Neuron (in vitro differentiated cells): ENCODE data around the gene BLNK.

Source experiments
- H2AFZ ChIP-seq: one replicate; pipeline ENCODE4 v1.6.1; 2013; ENCODE audit warnings: low read depth, mild to moderate bottlenecking, inconsistent platforms, low read length, moderate library complexity
- H3K27me3 ChIP-seq: one replicate; pipeline ENCODE4 v1.6.1; 2013; ENCODE audit warnings: low read length; ENCODE audit not compliant: insufficient read depth
- H3K36me3 ChIP-seq: one replicate; pipeline ENCODE4 v1.6.1; 2013; ENCODE audit warnings: low read length; ENCODE audit not compliant: insufficient read depth
- H3K4me1 ChIP-seq: one replicate; pipeline ENCODE4 v1.6.1; 2013; ENCODE audit warnings: low read length; ENCODE audit not compliant: insufficient read depth
- H3K4me3 ChIP-seq: 2 replicates; pipeline ENCODE4 v1.5.1; 2013; ENCODE audit warnings: mild to moderate bottlenecking, low read length, moderate library complexity
- H3K9me3 ChIP-seq: one replicate; pipeline ENCODE4 v1.6.1; 2013; ENCODE audit warnings: low read length

BLNK gene

GRCh38 chr10:96172666-96173065, 98.7 kb downstream of the BLNK start:
- Histone ChIP-seq H3K4me1 (no peaks in the 10 kb centered on the region), H3K27me3 (no peaks in the 10 kb centered on the region), H3K9me3 (peaks cover 7% of the 10 kb centered on the region), H3K36me3 (no peaks in the 10 kb centered on the region), H2AFZ (no peak overlapping the region), H3K4me3 (no peak overlapping the region)

DNA sequence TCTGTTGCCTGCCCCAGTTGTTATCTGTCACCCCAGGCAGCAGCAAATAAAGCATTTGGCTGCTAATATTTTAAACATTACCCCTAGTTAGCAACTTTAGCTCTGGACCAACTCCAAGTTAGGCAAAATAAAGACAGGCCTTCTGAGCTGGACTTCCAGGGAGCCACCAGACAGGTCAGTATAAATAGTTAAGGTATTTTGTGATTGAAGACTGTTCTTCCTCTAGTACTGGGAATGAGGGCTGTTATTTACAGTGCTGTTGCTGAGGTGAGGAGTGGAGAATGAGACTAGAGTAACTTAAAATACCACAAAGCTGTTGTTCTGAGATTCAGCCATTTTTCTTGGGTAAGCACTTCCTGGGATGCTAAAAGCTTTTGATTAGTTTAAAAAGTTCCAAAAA, 101.1 kb downstream of the BLNK start:
- H3K4me3 ChIP-seq, result no peak overlapping the region
- no peaks in the 10 kb centered on the region for H3K27me3 ChIP-seq
- H3K9me3 ChIP-seq, result peaks cover 6% of the 10 kb centered on the region
- no peaks in the 10 kb centered on the region for H3K4me1 ChIP-seq
- peaks cover 6% of the 10 kb centered on the region for H3K36me3 ChIP-seq
- H2AFZ ChIP-seq, result no peak overlapping the region

DNA sequence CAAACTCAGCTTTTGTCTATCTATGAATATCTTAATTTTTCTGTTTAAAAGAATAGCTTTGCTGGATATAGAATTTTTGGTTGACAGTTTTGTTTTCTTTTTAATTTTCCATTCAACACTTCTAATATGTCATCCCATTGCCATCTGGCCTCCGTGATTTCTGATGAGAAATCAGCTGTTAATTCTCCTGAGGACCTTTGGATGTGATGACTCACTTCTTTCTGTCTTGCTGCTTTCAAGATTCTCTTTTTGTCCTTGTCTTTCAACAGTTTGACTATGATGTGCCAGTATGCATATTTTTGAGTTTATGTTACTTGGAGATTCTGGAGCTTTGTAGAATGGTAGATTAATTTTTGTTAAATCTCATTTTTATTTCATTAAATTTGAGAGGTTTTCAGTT, 102.8 kb downstream of the BLNK start:
- Histone ChIP-seq H2AFZ (no peak overlapping the region), H3K4me1 (no peaks in the 10 kb centered on the region), H3K4me3 (no peak overlapping the region), H3K9me3 (peaks cover 6% of the 10 kb centered on the region), H3K36me3 (peaks cover 8% of the 10 kb centered on the region), H3K27me3 (no peaks in the 10 kb centered on the region)

DNA sequence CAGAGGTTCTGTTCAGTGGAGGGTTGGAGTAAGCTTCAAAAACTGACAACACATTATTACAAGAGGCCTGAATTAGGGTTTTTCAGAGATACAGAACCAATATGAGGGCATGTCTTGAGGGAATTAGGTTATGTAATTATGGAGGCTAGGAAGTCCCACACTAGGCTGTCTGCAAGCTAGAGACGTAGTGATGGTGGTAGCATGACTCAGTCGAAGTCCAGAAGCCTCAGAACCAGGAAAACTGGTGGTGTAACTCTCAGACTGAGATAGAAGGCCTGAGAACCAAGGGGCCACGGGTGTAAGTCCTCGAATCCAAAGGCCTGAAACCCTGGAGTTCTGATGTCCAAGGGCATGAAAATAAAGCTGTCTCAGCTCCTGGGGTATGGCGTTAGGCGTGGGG, 105.6 kb downstream of the BLNK start:
- Histone ChIP-seq H3K36me3 (peaks cover 25% of the 10 kb centered on the region), H3K9me3 (peaks cover 6% of the 10 kb centered on the region), H2AFZ (no peak overlapping the region), H3K27me3 (no peaks in the 10 kb centered on the region), H3K4me3 (no peak overlapping the region), H3K4me1 (no peaks in the 10 kb centered on the region)

DNA sequence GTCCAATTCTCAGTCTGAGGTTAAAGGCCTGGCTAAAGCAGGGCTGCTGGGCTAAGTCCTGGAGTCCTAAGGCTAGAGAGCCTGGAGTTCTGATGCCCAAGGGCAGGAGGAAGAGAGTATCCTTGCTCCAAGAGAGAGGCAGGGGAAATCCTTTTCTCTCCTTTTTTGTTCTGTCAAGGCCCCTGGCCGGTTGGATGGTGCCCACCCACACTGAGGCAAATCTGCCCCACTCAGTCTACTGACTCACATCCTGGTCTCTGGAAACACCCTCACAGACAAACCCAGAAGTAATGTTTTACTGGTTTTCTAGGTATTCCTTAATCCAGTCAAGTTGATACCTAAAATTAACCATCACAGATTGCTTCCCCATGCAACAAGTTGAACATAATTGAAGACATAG, 118.3 kb downstream of the BLNK start:
- Histone ChIP-seq H3K4me3 (no peak overlapping the region), H3K27me3 (no peaks in the 10 kb centered on the region), H3K4me1 (no peaks in the 10 kb centered on the region), H3K9me3 (no peaks in the 10 kb centered on the region), H2AFZ (no peak overlapping the region), H3K36me3 (peaks cover 72% of the 10 kb centered on the region)

GRCh38 chr10:96152437-96152836, 118.9 kb downstream of the BLNK start:
- Histone ChIP-seq H3K27me3 (no peaks in the 10 kb centered on the region), H3K9me3 (no peaks in the 10 kb centered on the region), H3K4me3 (no peak overlapping the region), H3K36me3 (peaks cover 70% of the 10 kb centered on the region), H3K4me1 (no peaks in the 10 kb centered on the region), H2AFZ (no peak overlapping the region)
